Heart left ventricle (tissue), 16 donors: ENCODE results near the gene KIAA2012. TPM values are rescaled to one million over a fixed set of nuclear protein-coding genes. Genes with fewer than 3 reads are reported as not detected.

Source experiments
- ATAC-seq, 4 donors: fragments of 200-7000 bp; cut with Tn5 transposase; one replicate each; pipeline ENCODE4 v1.9.1; 2020 to 2022; ENCODE audit warnings: moderate library complexity in 4 of 4, mild to moderate bottlenecking in 3 of 4, moderate number of reproducible peaks in 1 of 4
- DNase-seq, 5 donors: peaks; one replicate each; pipeline ENCODE4 v3.0.0-alpha.2; 2020
- H3K27ac ChIP-seq, 12 donors: fragments of 200-600 bp; sonication (generic) in 4 of 12; one replicate each; pipeline versions ENCODE4 v1.5.0 to v1.8.0; 2016 to 2022; ENCODE audit warnings: mild to moderate bottlenecking in 2 of 12
- H3K27me3 ChIP-seq, 9 donors: fragments of 200-600 bp; sonication (generic) in 2 of 9; one replicate each; pipeline versions ENCODE4 v1.5.1 to v1.8.0; 2016 to 2022; ENCODE audit warnings: mild to moderate bottlenecking in 3 of 9
- H3K36me3 ChIP-seq, 9 donors: fragments of 200-600 bp; sonication (generic) in 2 of 9; one replicate each; pipeline versions ENCODE4 v1.5.0 to v1.8.0; 2018 to 2022; ENCODE audit warnings: mild to moderate bottlenecking in 2 of 9
- H3K4me1 ChIP-seq, 12 donors: fragments of 200-600 bp; sonication (generic) in 4 of 12; one replicate each; pipeline versions ENCODE4 v1.5.0 to v1.8.0; 2016 to 2022; ENCODE audit warnings: mild to moderate bottlenecking in 3 of 12
- H3K4me3 ChIP-seq, 12 donors: fragments of 200-600 bp; sonication (generic) in 4 of 12; one replicate each; pipeline versions ENCODE4 v1.5.0 to v1.8.0; 2017 to 2022; ENCODE audit warnings: mild to moderate bottlenecking in 9 of 12, moderate library complexity in 4 of 12
- H3K9me3 ChIP-seq, 12 donors: fragments of 200-600 bp; sonication (generic) in 4 of 12; one replicate each; pipeline versions ENCODE4 v1.5.0 to v1.8.0; 2016 to 2022; ENCODE audit warnings: mild to moderate bottlenecking in 1 of 12
- POLR2A ChIP-seq, 2 donors: fragments of 450-650 bp; IDR thresholded peaks; one replicate each; pipeline ENCODE4 v1.6.1; 2017; ENCODE audit warnings: antibody characterized with exemption in 2 of 2, mild to moderate bottlenecking in 2 of 2, moderate library complexity in 2 of 2
- WGBS, 4 donors: extraction: QIAGEN DNeasy Blood & Tissue Kit in 2 of 4; methylation state at CpG; one replicate each; pipeline versions ENCODE4 v1.1.5 to v1.1.7; 2013 to 2018; 5-methylcytosine and 5-hydroxymethylcytosine counted together
- intact Hi-C, 10 donors: fragments of 100-400 bp; cut with DNase I; formaldehyde crosslinking; loops; one replicate each; pipeline versions ENCODE4 v1.11.1 to v1.14.2; 2022
- polyA plus RNA-seq, 2 donors: library from polyadenylated mRNA; stranded (reverse); fragments of 200-250 nt; gene quantifications; one replicate each; pipeline ENCODE4 v1.2.3, GENCODE V29; 2013
- total RNA-seq, 9 donors: library from RNA; depleted of rRNA in 2 of 9; stranded (reverse); fragments of >200 nt in 2 of 9; fragmentation: NEBNext Ultra II Directional in 3 of 9; extraction: Animal tissue kit (Norgen Biotek cat#: 25700) in 3 of 9; gene quantifications; one replicate each; pipeline versions ENCODE4 v1.1.0 to v1.2.4, GENCODE V29; 2016 to 2023
- TF ChIP-seq, protein P1 (sequence below), 12 donors: fragments of 200-600 bp; sonication (generic) in 4 of 12; IDR thresholded peaks; one replicate each; pipeline versions ENCODE4 v1.5.0 to v1.8.0; 2018 to 2022; ENCODE audit warnings: antibody characterized with exemption in 12 of 12, mild to moderate bottlenecking in 5 of 12
- donor health status: ischemic (EF 13 %, LVEDD 7.1; RV severe dilation, severe dysfunction).
- donor health status: healthy with polysubstance abuse.
- donor health status: DM: no; HTN: yes; CAD: no.
- donor health status: DM: no; HTN: no; CAD: no.
- donor health status: ischemic (EF 25% LVEDD 6.9; RV normal size, moderate dysfunction).
- donor health status: ischemic (EF 25% LVEDD 5.7; RV mildly dilated, moderate dysfunction).
- donor health status: healthy.
- donor health status: DM: yes; HTN: yes; CAD: no.
- donor health status: ischemic (EF 35%, LVEDD 5.7; RV mildly dilated, moderate dysfunction).
- donor health status: nonischemic (EF 11% LVEDD 7.7; RV severe dilation, severe dysfunction).
- donor health status: DM: yes; HTN: yes; CAD: no.
- donor health status: PGD.
- donor health status: ischemic (EF 29% LVEDD 5.4; RV normal size, mild dysfunction).
- donor health status: nonischemic (EF 23%, LVEDD 6.1; RV moderate dilation, normal function).

The KIAA2012 gene
- total and polyA plus RNA-seq, 11 donors: 0.08 TPM; not detected in 10

DNA sequence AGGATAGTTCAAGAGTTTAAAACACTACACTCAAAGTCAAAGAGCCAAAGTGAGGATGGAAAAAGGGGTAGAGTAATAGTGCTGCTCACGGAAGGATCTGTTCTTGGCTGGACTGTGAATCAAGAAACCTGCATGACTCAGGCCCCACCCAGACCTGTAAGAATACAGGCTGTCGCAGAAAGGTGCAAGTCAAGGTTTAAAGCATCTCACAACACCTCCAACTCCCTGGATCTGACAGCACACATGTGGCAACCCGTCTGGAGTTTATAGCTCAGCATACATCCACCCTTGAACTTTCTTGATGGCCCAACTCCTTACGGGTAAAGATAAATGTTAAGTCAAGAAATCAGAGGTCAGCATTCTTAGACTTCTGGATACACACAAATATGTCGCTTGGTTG is 6.3 kb downstream of the KIAA2012 start:
- 81 to 85% (median 83%) methylated on average over 5 of the region's 5 CpGs for WGBS, 4 donors
- no peak for TF ChIP-seq POLR2A (IDR thresholded peaks at IDR 0.05)
- TF ChIP-seq, protein P1, sequence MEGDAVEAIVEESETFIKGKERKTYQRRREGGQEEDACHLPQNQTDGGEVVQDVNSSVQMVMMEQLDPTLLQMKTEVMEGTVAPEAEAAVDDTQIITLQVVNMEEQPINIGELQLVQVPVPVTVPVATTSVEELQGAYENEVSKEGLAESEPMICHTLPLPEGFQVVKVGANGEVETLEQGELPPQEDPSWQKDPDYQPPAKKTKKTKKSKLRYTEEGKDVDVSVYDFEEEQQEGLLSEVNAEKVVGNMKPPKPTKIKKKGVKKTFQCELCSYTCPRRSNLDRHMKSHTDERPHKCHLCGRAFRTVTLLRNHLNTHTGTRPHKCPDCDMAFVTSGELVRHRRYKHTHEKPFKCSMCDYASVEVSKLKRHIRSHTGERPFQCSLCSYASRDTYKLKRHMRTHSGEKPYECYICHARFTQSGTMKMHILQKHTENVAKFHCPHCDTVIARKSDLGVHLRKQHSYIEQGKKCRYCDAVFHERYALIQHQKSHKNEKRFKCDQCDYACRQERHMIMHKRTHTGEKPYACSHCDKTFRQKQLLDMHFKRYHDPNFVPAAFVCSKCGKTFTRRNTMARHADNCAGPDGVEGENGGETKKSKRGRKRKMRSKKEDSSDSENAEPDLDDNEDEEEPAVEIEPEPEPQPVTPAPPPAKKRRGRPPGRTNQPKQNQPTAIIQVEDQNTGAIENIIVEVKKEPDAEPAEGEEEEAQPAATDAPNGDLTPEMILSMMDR (IDR thresholded peaks at IDR 0.05): no peak
- Histone ChIP-seq H3K4me1 (no peaks in the 10 kb centered on the region), H3K36me3 (no peaks in the 10 kb centered on the region), H3K9me3 (peaks cover 0 to 6% (median 0%) of the 10 kb centered on the region in 12 donors), H3K4me3 (no peak overlapping the region), H3K27me3 (no peaks in the 10 kb centered on the region), H3K27ac (no peak overlapping the region)
- ATAC-seq: no peak
- no peak for DNase-seq
- intact Hi-C loops: no loop called here

DNA sequence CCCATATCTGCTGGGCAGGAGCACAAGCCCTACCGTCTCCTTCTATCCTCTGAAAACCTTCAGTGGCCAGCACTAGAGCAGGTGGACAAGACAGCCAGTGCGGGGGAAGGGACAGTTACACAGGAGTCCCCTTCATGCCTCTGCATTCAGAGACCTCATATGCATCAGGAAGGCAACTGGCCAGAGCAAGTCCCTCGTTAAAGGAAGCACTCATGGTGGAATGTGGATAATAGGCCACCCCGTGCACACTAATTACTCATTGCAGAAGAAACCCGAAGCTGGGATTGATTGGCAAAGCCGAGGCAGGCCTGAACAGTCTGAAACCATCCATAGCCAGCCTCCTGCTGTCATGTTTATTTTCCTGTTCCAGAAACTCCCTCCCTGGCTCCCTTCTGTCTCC is 11.2 kb downstream of the KIAA2012 start:
- H3K27me3 ChIP-seq: no peaks in the 10 kb centered on the region
- TF ChIP-seq POLR2A (IDR thresholded peaks at IDR 0.05): no peak
- TF ChIP-seq, protein P1 (IDR thresholded peaks at IDR 0.05): no peak
- DNase-seq (no peak), ATAC-seq (no peak)
- no peaks in the 10 kb centered on the region for H3K36me3 ChIP-seq
- H3K4me1 ChIP-seq: no peaks in the 10 kb centered on the region
- no peak overlapping the region for H3K4me3 ChIP-seq
- WGBS, 4 donors: 44 to 57% (median 49%) methylated on average over 6 of the region's 6 CpGs
- H3K9me3 ChIP-seq: peaks cover 0 to 6% (median 0%) of the 10 kb centered on the region in 12 donors
- intact Hi-C loops: no loop called here
- H3K27ac ChIP-seq: no peak overlapping the region

DNA sequence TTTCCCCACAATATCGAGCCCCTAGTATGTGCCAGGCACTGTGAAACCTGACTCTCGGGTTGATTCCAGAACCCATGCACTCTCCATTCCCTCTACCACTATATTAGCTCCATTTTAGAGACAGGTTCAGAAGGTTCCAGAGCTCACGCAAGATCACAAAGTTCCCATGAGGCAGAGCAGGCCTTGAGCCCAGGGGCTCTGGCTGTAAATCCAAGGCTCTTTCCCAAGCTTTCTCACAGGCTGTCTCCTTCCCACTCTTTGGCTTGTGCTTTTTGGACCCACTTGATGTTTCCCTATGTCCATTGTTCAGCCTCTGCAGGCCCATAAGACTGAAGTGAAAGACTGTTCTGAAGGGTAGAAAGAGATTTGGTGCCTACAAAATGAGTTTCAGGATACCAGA is 15.7 kb downstream of the KIAA2012 start:
- H3K27ac ChIP-seq: no peak overlapping the region
- ATAC-seq: peak in 2 of 4 donors; percentile 24 to 52
- no peaks in the 10 kb centered on the region for H3K36me3 ChIP-seq
- peaks cover 0 to 16% (median 0%) of the 10 kb centered on the region in 12 donors for H3K4me1 ChIP-seq
- no peak for TF ChIP-seq POLR2A (IDR thresholded peaks at IDR 0.05)
- TF ChIP-seq, protein P1 (IDR thresholded peaks at IDR 0.05): no peak
- intact Hi-C loops: no loop called here
- no peak overlapping the region for H3K4me3 ChIP-seq
- H3K27me3 ChIP-seq: no peaks in the 10 kb centered on the region
- 75 to 85% (median 82%) methylated on average over 3 of the region's 3 CpGs for WGBS, 4 donors
- no peaks in the 10 kb centered on the region for H3K9me3 ChIP-seq
- peak in 1 of 5 donors; percentile 19 for DNase-seq

DNA sequence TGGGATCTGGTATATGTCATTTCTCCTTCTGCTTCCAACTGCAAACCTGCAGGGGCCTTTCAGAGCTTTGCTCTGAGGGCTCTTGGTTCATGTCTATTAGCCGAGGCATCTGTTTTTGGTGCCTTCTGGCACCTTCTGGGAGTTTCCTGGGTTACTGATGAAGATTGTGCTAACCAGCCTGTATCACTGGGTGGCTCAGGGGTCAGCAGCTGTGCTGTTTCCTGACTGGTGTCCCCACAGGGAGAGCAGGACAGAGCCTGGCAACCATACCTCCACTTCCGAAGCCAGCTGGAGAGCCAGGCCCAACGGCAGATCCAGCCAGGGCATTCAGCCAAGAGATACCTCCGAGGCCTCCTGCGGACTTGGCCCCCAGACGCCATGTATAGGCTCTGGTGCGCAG is 17.5 kb downstream of the KIAA2012 start:
- 37 to 65% (median 43%) methylated on average over 3 to 7 of the region's 7 CpGs for WGBS, 4 donors
- no peak overlapping the region for H3K4me3 ChIP-seq
- peaks cover 0 to 16% (median 0%) of the 10 kb centered on the region in 12 donors for H3K4me1 ChIP-seq
- ATAC-seq (peak; percentile 45 to 66 (median 62)), DNase-seq (peak in 3 of 5 donors; percentile 32 to 53 (median 38))
- intact Hi-C loops: no loop called here
- no peaks in the 10 kb centered on the region for H3K27me3 ChIP-seq
- no peak for TF ChIP-seq POLR2A (IDR thresholded peaks at IDR 0.05)
- TF ChIP-seq, protein P1 (IDR thresholded peaks at IDR 0.05): no peak
- H3K36me3 ChIP-seq: no peaks in the 10 kb centered on the region
- H3K27ac ChIP-seq: peak overlapping the region in 1 of 12 donors; percentile 70
- H3K9me3 ChIP-seq: no peaks in the 10 kb centered on the region
